Breast epithelium (tissue), 4 donors: ENCODE results near the gene TOR4A. TPM values are rescaled to one million over a fixed set of nuclear protein-coding genes. Genes with fewer than 3 reads are reported as not detected.

Experiments
- DNase-seq, 2 donors: peaks; one replicate each; pipeline ENCODE4 v3.0.0-alpha.2; 2019; ENCODE audit warnings: low spot score in 2 of 2
- H3K27ac ChIP-seq, 2 donors: fragments of 200-600 bp; sonication (generic) in 1 of 2; one replicate each; pipeline ENCODE4 v1.5.1; 2016 to 2019; ENCODE audit warnings: mild to moderate bottlenecking in 1 of 2
- H3K27me3 ChIP-seq, 2 donors: fragments of 200-600 bp; sonication (generic) in 1 of 2; one replicate each; pipeline versions ENCODE4 v1.5.1 to v1.6.0; 2017 to 2019; ENCODE audit warnings: control low read depth in 1 of 2, mild to moderate bottlenecking in 1 of 2
- H3K36me3 ChIP-seq: fragments of 200-600 bp; one replicate; pipeline ENCODE4 v1.5.1; 2019
- H3K4me1 ChIP-seq, 2 donors: fragments of 200-600 bp; sonication (generic); one replicate each; pipeline ENCODE4 v1.5.1; 2016 to 2019; ENCODE audit warnings: control low read depth in 1 of 2
- H3K4me3 ChIP-seq, 3 donors: fragments of 200-600 bp; sonication (generic); 1 replicate in 2 of 3; 2 replicates in 1 of 3; pipeline ENCODE4 v1.5.1; 2016 to 2019; ENCODE audit warnings: mild to moderate bottlenecking in 3 of 3, moderate library complexity in 2 of 3
- H3K9me3 ChIP-seq, 2 donors: fragments of 200-600 bp; sonication (generic) in 1 of 2; one replicate each; pipeline ENCODE4 v1.5.1; 2016 to 2019; ENCODE audit warnings: control low read depth in 1 of 2
- POLR2A ChIP-seq: fragments of 450-650 bp; IDR thresholded peaks from one replicate; pipeline ENCODE4 v1.6.1; 2016; ENCODE audit warnings: antibody characterized with exemption, mild to moderate bottlenecking, moderate library complexity
- POLR2AphosphoS5 ChIP-seq, 3 donors: sonication (generic); formaldehyde crosslinking; IDR thresholded peaks; one replicate each; pipeline ENCODE4 v1.6.1; 2017; ENCODE audit warnings: antibody characterized with exemption in 3 of 3
- intact Hi-C: fragments of 100-400 bp; cut with DNase I; formaldehyde crosslinking; loops from one replicate; pipeline ENCODE4 v1.15.1; 2023; ENCODE audit warnings: low total_unique reads
- total RNA-seq, 3 donors: library from RNA; depleted of rRNA; stranded (reverse); fragments of >200 nt; gene quantifications; one replicate each; pipeline ENCODE4 v1.1.0, GENCODE V29; 2016
- TF ChIP-seq, protein P1 (sequence below), 3 donors: fragments of 450-650 bp; IDR thresholded peaks; one replicate each; pipeline ENCODE4 v1.5.1; 2016 to 2017; ENCODE audit warnings: antibody characterized with exemption in 3 of 3, mild to moderate bottlenecking in 3 of 3, moderate library complexity in 3 of 3

The TOR4A gene
- total RNA-seq, 3 donors from 2014 or later: 2.9 to 5.4 (median 3.7) TPM

DNA sequence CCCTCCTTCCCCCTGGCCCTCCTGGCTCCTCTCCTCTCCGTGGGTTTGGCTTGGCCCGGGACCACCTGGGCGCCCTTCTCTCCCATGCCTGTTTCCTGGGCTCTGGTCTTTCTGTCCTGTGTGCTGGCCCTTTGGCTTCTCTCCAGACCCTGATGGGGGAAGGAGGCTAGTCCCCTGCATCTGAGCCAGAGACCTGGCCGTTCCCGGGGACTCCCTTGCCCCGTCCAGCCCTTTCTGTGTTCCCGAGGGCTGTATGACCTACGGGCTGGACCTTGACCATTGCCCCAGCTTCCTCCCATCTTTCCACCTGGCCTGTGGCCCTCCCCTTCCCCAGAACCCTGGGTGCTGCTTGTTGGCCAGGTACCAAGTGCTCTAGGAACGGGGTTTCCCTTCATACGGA, 14.0 kb upstream of the TOR4A start:
- H3K27me3 ChIP-seq: no peaks in the 10 kb centered on the region
- DNase-seq: no peak
- no peak for TF ChIP-seq POLR2AphosphoS5 (IDR thresholded peaks at IDR 0.05)
- no peak for TF ChIP-seq POLR2A
- TF ChIP-seq, protein P1, sequence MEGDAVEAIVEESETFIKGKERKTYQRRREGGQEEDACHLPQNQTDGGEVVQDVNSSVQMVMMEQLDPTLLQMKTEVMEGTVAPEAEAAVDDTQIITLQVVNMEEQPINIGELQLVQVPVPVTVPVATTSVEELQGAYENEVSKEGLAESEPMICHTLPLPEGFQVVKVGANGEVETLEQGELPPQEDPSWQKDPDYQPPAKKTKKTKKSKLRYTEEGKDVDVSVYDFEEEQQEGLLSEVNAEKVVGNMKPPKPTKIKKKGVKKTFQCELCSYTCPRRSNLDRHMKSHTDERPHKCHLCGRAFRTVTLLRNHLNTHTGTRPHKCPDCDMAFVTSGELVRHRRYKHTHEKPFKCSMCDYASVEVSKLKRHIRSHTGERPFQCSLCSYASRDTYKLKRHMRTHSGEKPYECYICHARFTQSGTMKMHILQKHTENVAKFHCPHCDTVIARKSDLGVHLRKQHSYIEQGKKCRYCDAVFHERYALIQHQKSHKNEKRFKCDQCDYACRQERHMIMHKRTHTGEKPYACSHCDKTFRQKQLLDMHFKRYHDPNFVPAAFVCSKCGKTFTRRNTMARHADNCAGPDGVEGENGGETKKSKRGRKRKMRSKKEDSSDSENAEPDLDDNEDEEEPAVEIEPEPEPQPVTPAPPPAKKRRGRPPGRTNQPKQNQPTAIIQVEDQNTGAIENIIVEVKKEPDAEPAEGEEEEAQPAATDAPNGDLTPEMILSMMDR (IDR thresholded peaks at IDR 0.05): no peak
- intact Hi-C loops: no loop called here
- no peak overlapping the region for H3K4me3 ChIP-seq
- no peaks in the 10 kb centered on the region for H3K4me1 ChIP-seq
- H3K9me3 ChIP-seq: no peaks in the 10 kb centered on the region
- no peak overlapping the region for H3K27ac ChIP-seq
- no peaks in the 10 kb centered on the region for H3K36me3 ChIP-seq

DNA sequence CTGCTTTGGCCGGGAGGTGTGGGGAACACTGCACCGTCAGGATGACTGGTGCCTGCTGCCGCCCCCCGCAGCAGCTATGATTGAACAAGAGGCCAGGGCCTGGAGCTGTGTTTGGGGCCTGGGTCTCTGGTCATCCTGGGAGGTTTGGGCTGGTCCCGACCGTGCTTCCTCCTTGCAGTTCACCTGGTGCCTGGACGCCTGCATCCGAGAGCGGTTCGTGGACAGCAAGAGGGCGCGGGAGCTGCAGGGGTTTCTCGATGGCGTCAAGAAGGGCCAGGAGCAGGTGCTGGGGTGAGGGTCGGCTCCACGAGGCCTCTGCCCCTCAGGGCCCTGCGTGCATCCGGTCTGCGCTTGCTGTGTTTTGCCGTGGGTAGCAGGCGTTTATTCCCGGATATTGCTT, 13.5 kb upstream of the TOR4A start:
- no peaks in the 10 kb centered on the region for H3K9me3 ChIP-seq
- H3K4me3 ChIP-seq: no peak overlapping the region
- H3K4me1 ChIP-seq: no peaks in the 10 kb centered on the region
- intact Hi-C loops: no loop called here
- TF ChIP-seq POLR2AphosphoS5 (IDR thresholded peaks at IDR 0.05) (no peak), POLR2A (no peak)
- TF ChIP-seq, protein P1 (IDR thresholded peaks at IDR 0.05): no peak
- H3K36me3 ChIP-seq: no peaks in the 10 kb centered on the region
- DNase-seq: no peak
- H3K27ac ChIP-seq: no peak overlapping the region
- no peaks in the 10 kb centered on the region for H3K27me3 ChIP-seq

DNA sequence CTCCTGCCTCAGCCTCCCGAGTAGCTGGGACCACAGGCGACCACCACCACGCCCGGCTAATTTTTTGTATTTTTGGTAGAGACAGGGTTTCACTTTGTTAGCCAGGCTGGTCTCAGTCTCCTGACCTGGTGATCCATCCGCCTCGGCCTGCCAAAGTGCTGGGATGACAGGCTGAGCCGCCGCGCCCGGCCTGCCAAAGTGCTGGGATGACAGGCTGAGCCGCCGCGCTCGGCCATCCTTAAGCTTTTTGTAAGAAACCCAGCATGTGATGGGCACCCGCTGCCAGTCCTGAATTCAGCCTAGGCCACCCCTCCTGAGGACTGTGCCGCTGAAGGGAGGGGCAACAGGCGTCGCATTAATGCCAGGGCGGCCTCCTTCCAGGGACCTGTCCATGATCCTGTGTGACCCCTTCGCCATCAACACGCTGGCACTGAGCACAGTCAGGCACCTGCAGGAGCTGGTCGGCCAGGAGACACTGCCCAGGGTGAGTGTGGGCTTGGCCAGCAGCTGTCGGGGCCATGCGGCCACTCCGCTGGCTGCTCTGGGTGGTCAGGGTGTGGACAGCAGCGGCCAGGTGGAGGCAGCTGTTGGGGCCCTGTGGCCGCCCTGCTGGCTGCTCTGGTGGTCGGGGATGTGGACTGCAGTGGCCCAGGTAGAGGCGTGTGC, 11.9 kb upstream of the TOR4A start:
- TF ChIP-seq, protein P1 (IDR thresholded peaks at IDR 0.05): no peak
- TF ChIP-seq POLR2A (no peak), POLR2AphosphoS5 (IDR thresholded peaks at IDR 0.05) (no peak)
- intact Hi-C loops: no loop called here
- DNase-seq: no peak
- Histone ChIP-seq H3K4me3 (no peak overlapping the region), H3K27me3 (no peaks in the 10 kb centered on the region), H3K9me3 (no peaks in the 10 kb centered on the region), H3K4me1 (peaks cover 0 to 3% of the 10 kb centered on the region in 2 donors), H3K27ac (no peak overlapping the region), H3K36me3 (no peaks in the 10 kb centered on the region)

DNA sequence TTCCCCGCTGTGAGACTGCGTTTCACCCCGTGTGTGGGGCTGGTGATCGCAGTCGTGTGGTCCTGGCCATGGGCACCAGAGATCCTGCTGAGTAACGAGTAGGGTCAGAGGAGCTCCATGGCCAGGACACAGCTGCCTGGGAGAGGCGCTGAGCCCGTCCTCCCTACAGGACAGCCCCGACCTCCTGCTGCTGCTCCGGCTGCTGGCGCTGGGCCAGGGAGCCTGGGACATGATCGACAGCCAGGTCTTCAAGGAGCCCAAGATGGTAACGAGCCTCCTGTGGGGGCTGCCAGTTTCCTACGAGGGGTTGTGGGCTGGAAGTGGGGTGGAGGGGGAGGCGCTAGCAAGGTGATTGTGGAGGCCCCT, 11.4 kb upstream of the TOR4A start:
- intact Hi-C loops: no loop called here
- TF ChIP-seq POLR2A: no peak
- TF ChIP-seq, protein P1 (IDR thresholded peaks at IDR 0.05): no peak
- no peak for TF ChIP-seq POLR2AphosphoS5 (IDR thresholded peaks at IDR 0.05)
- H3K27ac ChIP-seq: no peak overlapping the region
- no peaks in the 10 kb centered on the region for H3K9me3 ChIP-seq
- no peak overlapping the region for H3K4me3 ChIP-seq
- H3K27me3 ChIP-seq: no peaks in the 10 kb centered on the region
- peaks cover 0 to 3% of the 10 kb centered on the region in 2 donors for H3K4me1 ChIP-seq
- DNase-seq: no peak
- no peaks in the 10 kb centered on the region for H3K36me3 ChIP-seq

DNA sequence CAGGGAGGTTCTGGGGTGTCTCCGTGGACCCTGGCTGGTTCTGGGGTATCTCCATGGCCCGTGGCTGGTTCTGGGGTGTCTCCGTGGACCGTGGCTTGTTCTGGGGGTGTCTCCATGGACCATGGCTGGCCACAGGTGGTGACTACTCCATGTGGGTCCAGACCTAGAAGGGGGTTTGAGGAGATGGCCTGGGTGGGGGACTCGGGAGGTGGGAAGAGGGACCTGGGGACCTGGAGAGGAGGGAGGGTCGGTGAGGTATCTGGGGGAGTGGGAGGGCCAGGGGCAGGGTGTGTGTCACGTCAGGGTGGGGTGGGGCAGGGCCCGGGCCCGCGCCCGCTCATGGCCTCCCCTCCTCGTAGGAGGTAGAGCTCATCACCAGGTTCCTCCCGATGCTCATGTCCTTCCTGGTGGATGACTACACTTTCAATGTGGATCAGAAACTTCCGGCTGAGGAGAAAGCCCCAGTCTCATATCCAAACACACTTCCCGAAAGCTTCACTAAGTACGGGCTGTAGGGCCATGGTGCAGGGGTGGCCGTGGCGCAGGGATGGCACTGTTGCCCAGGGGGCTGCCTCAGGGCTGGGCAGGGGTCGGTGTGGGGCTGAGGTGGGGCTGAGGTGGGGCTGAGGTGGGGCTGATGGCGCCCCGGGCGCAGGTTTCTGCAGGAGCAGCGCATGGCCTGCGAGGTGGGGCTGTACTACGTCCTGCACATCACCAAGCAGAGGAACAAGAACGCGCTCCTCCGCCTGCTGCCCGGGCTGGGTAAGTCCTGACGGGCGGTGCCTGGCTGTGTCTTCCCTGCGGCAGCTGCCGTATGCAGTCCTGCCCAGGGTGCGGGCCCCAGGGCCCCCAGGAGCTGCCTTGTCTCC, 10.7 kb upstream of the TOR4A start:
- intact Hi-C loops: no loop called here
- H3K27ac ChIP-seq: no peak overlapping the region
- no peaks in the 10 kb centered on the region for H3K36me3 ChIP-seq

More for the DNA sequence above, 10.7 kb upstream of the TOR4A start:
- Histone ChIP-seq H3K4me3 (no peak overlapping the region), H3K27me3 (no peaks in the 10 kb centered on the region), H3K9me3 (no peaks in the 10 kb centered on the region), H3K4me1 (peaks cover 0 to 3% of the 10 kb centered on the region in 2 donors)
- no peak for TF ChIP-seq POLR2A
- TF ChIP-seq POLR2AphosphoS5 (IDR thresholded peaks at IDR 0.05): no peak
- TF ChIP-seq, protein P1 (IDR thresholded peaks at IDR 0.05): no peak
- no peak for DNase-seq
